ENCODE data around the gene PRKAR2B. TPM values are rescaled to one million over a fixed set of nuclear protein-coding genes. Genes with fewer than 3 reads are reported as not detected.
"Not testable (repeated sequence)": the region's sequence is repeated elsewhere in the genome, so short reads cannot be mapped to it uniquely, and the experiment has no call there.

Gene PRKAR2B
- total RNA-seq, 2 donors from 2014 or later, result 10.6 to 44.2 TPM

- H3K36me3 ChIP-seq (replicated peaks in 1 of 2; ENCODE audit: insufficient read depth in 1 of 2, low read depth in 2 of 2), result no peaks in the 10 kb centered on the region
- H3K4me3 ChIP-seq, result no peak overlapping the region
- intact Hi-C loops (cut with DNase I), result no loop called here
- ATAC-seq (no peak), DNase-seq (no peak)
- H3K27me3 ChIP-seq, result no peaks in the 10 kb centered on the region
- no peak overlapping the region for H3K27ac ChIP-seq
- TF ChIP-seq POLR2A (IDR thresholded peaks at IDR 0.05) (no peak), CTCF (IDR thresholded peaks at IDR 0.05) (no peak)
- H3K9me3 ChIP-seq, result no peaks in the 10 kb centered on the region
- no peaks in the 10 kb centered on the region for H3K4me1 ChIP-seq
- 0 to 4% methylated on average over 2 of the region's 2 CpGs for WGBS, 2 donors
Observed at GRCh38 chr7:107090457-107090856, 46.0 kb downstream of the PRKAR2B start.

GRCh38 chr7:107091306-107091705 is 46.8 kb downstream of the PRKAR2B start:
- ATAC-seq (no peak), DNase-seq (no peak)
- Histone ChIP-seq H3K36me3 (replicated peaks in 1 of 2; ENCODE audit: insufficient read depth in 1 of 2, low read depth in 2 of 2) (no peaks in the 10 kb centered on the region), H3K4me1 (no peaks in the 10 kb centered on the region), H3K4me3 (no peak overlapping the region), H3K9me3 (no peaks in the 10 kb centered on the region), H3K27ac (no peak overlapping the region), H3K27me3 (no peaks in the 10 kb centered on the region)
- intact Hi-C loops (cut with DNase I), result no loop called here
- 44 to 83% methylated on average over 2 of the region's 2 CpGs for WGBS, 2 donors
- TF ChIP-seq CTCF (IDR thresholded peaks at IDR 0.05) (no peak), POLR2A (IDR thresholded peaks at IDR 0.05) (no peak)

- H3K36me3 ChIP-seq (replicated peaks in 1 of 2; ENCODE audit: insufficient read depth in 1 of 2, low read depth in 2 of 2); H3K4me1 ChIP-seq; DNase-seq; H3K27ac ChIP-seq; H3K27me3 ChIP-seq; H3K9me3 ChIP-seq; intact Hi-C loops (cut with DNase I); H3K4me3 ChIP-seq; ATAC-seq: not testable (repeated sequence)
- 89 to 100% methylated on average over 4 to 5 of the region's 5 CpGs for WGBS, 2 donors
Observed at GRCh38 chr7:107093671-107094070, 49.2 kb downstream of the PRKAR2B start.

GRCh38 chr7:107099154-107099553 is 54.6 kb downstream of the PRKAR2B start:
- intact Hi-C loops (cut with DNase I); H3K27ac ChIP-seq; H3K36me3 ChIP-seq (replicated peaks in 1 of 2; ENCODE audit: insufficient read depth in 1 of 2, low read depth in 2 of 2); ATAC-seq; H3K4me1 ChIP-seq; H3K27me3 ChIP-seq; H3K9me3 ChIP-seq; DNase-seq; H3K4me3 ChIP-seq: not testable (repeated sequence)
- 92% methylated on average over 12 of the region's 12 CpGs for WGBS, 2 donors

GRCh38 chr7:107100824-107101223 is 56.3 kb downstream of the PRKAR2B start:
- 20 to 53% methylated on average over 1 of the region's 1 CpG for WGBS, 2 donors
- no peaks in the 10 kb centered on the region for H3K27me3 ChIP-seq
- no peak overlapping the region for H3K27ac ChIP-seq
- H3K4me3 ChIP-seq, result no peak overlapping the region
- no peaks in the 10 kb centered on the region for H3K4me1 ChIP-seq
- H3K36me3 ChIP-seq (replicated peaks in 1 of 2; ENCODE audit: insufficient read depth in 1 of 2, low read depth in 2 of 2), result no peaks in the 10 kb centered on the region
- TF ChIP-seq CTCF (IDR thresholded peaks at IDR 0.05), result no peak
- TF ChIP-seq POLR2A (IDR thresholded peaks at IDR 0.05), result no peak
- ATAC-seq (no peak), DNase-seq (no peak)
- intact Hi-C loops (cut with DNase I), result no loop called here
- H3K9me3 ChIP-seq, result peaks cover 0 to 6% (median 0%) of the 10 kb centered on the region in 3 donors

- WGBS, 2 donors, result 72 to 94% methylated on average over 4 of the region's 4 CpGs
- DNase-seq (peak in 1 of 4 donors; percentile 4), ATAC-seq (no peak)
- Histone ChIP-seq H3K27ac (no peak overlapping the region), H3K9me3 (peaks cover 0 to 6% (median 0%) of the 10 kb centered on the region in 3 donors), H3K27me3 (no peaks in the 10 kb centered on the region), H3K36me3 (replicated peaks in 1 of 2; ENCODE audit: insufficient read depth in 1 of 2, low read depth in 2 of 2) (no peaks in the 10 kb centered on the region), H3K4me1 (no peaks in the 10 kb centered on the region), H3K4me3 (no peak overlapping the region)
- intact Hi-C loops (cut with DNase I), result no loop called here
- TF ChIP-seq CTCF (IDR thresholded peaks at IDR 0.05), result no peak
- TF ChIP-seq POLR2A (IDR thresholded peaks at IDR 0.05), result no peak
Observed at GRCh38 chr7:107103369-107103768, 58.9 kb downstream of the PRKAR2B start.

Data from body of pancreas (tissue), 4 donors.